NCI-H1105 (cell line): ENCODE results near the gene CXXC5.
"Not testable (repeated sequence)": the region's sequence is repeated elsewhere in the genome, so short reads cannot be mapped to it uniquely, and the experiment has no call there.

Source experiments
- DNase-seq: peaks from one replicate; lab custom pipeline; 2025; lab: John Stamatoyannopoulos, UW

The CXXC5 gene

GRCh38 chr5:139712412-139712811 lies 64.3 kb downstream of the CXXC5 start:
- no peak for DNase-seq

GRCh38 chr5:139713898-139714297 lies 65.7 kb downstream of the CXXC5 start:
- DNase-seq, result not testable (repeated sequence)

GRCh38 chr5:139717221-139717620 lies 69.1 kb downstream of the CXXC5 start:
- no peak for DNase-seq

DNA sequence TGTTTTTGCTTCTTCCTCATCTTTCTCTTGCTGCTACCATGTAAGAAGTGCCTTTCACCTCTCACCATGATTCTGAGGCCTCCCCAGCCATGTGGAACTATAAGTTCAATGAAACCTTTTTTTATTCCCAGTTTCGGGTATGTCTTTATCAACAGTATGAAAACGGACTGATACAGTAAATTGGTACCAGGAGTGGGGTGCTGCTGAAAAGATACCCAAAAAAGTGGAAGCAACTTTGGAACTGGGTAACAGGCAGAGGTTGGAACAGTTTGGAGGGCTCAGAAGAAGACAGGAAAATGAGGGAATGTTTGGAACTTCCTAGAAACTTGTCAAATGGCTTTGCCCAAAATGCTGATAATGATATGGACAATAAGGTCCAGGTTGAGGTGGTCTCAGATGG lies 70.3 kb downstream of the CXXC5 start:
- DNase-seq, result not testable (repeated sequence)

DNA sequence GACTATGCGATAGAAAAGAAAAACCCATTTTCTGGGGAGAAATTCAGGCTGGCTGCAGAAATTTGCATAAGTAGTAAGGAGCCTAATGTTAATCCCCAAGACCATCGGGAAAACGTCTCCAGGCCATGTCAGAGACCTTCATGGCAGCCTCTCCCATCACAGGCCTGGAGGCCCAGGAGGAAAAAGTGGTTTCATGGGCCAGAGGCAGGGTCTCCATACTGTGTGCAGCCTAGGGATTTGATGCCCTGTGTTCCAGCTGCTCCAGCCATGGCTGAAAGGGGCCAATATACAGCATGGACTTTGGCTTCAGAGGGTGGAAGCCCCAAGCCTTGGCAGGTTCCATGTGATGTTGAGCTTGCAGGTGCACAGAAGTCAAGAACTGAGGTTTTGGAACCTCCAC lies 71.8 kb downstream of the CXXC5 start:
- DNase-seq, result not testable (repeated sequence)

DNA sequence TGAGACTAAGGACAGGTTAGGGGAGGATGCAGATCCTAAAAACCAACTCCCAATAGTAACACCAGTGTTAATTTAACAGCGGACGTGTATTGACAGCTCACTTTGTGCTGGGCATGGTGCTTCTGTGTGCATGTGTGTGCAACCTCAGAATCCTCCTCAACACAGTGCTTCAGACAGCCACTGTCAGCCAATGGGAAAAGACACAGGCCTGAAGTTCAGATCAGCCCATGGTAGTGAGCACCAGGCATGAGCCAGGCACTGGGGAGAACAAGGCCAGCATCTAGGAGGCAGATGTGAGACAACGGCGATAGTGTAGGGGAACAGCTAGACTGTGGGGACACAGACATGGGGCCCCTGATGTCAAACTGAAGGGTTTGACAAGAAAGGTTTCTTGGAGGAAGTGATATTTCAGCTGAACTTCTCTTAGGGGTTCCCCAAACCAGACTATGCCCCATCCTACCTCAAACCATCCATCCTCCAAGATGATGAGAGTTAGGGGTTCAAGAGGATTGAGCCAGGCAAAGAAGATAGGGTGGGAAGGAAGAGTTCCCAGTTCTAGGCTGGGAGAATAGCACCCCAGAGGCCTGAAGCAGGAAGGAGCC lies 75.9 kb downstream of the CXXC5 start:
- DNase-seq, result no peak

- no peak for DNase-seq
Observed at GRCh38 chr5:139725073-139725830, 77.1 kb downstream of the CXXC5 start.

DNA sequence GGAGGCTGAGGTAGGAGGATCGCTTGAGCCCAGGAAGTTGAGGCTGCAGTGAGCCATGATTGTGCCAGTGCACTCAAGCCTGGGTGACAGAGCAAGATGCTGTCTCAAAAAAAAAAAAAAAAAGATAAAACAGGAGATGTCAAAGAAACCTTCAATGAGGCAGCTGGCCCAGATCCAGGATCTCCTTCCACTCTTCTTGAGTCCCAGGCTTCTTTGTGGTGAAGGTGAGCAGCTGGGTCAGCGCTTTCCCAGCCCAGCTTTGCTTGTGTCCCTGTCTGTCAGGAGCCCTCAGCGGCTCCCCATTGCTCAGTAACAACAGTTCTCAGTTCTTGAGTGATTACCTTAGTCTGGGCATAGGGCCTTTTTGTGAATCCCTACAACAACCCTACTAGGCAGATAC lies 78.1 kb downstream of the CXXC5 start:
- DNase-seq, result no peak

- not testable (repeated sequence) for DNase-seq
Observed at GRCh38 chr5:139727615-139728014, 79.5 kb downstream of the CXXC5 start.

DNA sequence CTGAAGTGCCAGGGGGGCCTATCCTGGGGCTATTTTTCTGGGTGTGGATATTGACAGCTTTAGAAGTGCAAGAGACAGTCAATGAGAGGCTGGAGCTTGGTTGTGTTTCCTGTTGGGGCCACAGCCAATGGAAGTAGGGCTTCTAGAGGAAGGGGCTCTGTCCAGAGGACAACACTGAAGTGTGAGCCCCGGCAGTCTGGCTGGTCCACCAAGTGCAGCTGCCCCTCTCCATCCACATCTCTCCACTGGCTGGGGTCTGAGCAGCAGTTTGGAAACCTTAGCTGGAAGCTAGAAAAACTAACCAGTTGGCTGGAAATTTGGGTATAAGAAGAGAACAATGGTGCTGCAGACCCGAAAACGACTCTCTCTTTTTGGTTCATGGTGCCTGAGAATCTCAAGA lies 83.1 kb downstream of the CXXC5 start:
- no peak for DNase-seq

GRCh38 chr5:139732019-139732418 lies 83.9 kb downstream of the CXXC5 start:
- no peak for DNase-seq

- no peak for DNase-seq
Observed at GRCh38 chr5:139733010-139733688, 85.0 kb downstream of the CXXC5 start.
